IMR-90 (cell line): Measurements from ENCODE around the gene AQP6. TPM values are rescaled to one million over a fixed set of nuclear protein-coding genes. Genes with fewer than 3 reads are reported as not detected.
A peak's percentile ranks its signal among the peaks of the same experiment; 100 is the strongest.

Experiments
- ATAC-seq: fragments of 200-7000 bp; cut with Tn5 transposase; 2 replicates; pipeline ENCODE4 v1.9.1; 2020; ENCODE audit warnings: low read depth, mild to moderate bottlenecking, moderate library complexity
- BruUV-seq: library from RNA; stranded (reverse); fragments of 400-500 nt; replicated peaks from 2 replicates; lab custom pipeline; 2021; lab: Mats Ljungman, UMichigan
- CTCF ChIA-PET: fragments of 300-600 bp; formaldehyde crosslinking; extraction: SDS; loops from one replicate; lab custom pipeline; 2021; ENCODE audit warnings: antibody characterized with exemption; lab: Yijun Ruan, JAX
- POLR2A ChIA-PET: fragments of 300-600 bp; sonication (Branson Sonifier 250); formaldehyde crosslinking; loops from one replicate; lab custom pipeline; 2022; ENCODE audit warnings: antibody characterized with exemption; ENCODE audit not compliant: unreplicated experiment; lab: Charles Lee
- DNase-seq: peaks from one replicate; pipeline ENCODE4 v3.0.0; 2013
- H2AFZ ChIP-seq: replicated peaks from 2 replicates; pipeline ENCODE3; 2013; ENCODE audit warnings: low read length, mild to moderate bottlenecking; ENCODE audit not compliant: poor library complexity
- H2AK5ac ChIP-seq: 2 replicates; pipeline ENCODE4 v1.6.1; 2013; ENCODE audit warnings: low read depth, low read length, inconsistent platforms
- H2AK9ac ChIP-seq: replicated peaks from 2 replicates; pipeline ENCODE3; 2013; ENCODE audit warnings: mild to moderate bottlenecking, low read depth, low read length, moderate library complexity; ENCODE audit not compliant: poor library complexity
- H2BK120ac ChIP-seq: 2 replicates; pipeline ENCODE4 v1.6.1; 2013; ENCODE audit warnings: low read depth, low read length, inconsistent platforms
- H2BK15ac ChIP-seq: 3 replicates; pipeline ENCODE4 v1.6.1; 2013; ENCODE audit warnings: low read depth, low read length, inconsistent platforms
- H2BK20ac ChIP-seq: 2 replicates; pipeline ENCODE4 v1.6.1; 2013; ENCODE audit warnings: low read depth, mild to moderate bottlenecking, inconsistent platforms, low read length, moderate library complexity
- H2BK5ac ChIP-seq: 2 replicates; pipeline ENCODE4 v1.6.1; 2013; ENCODE audit warnings: mild to moderate bottlenecking, low read depth, low read length, inconsistent platforms; ENCODE audit not compliant: poor library complexity, severe bottlenecking
- H3K14ac ChIP-seq: replicated peaks from 2 replicates; pipeline ENCODE4 v1.6.1; 2013; ENCODE audit warnings: low read depth, low read length, inconsistent platforms
- H3K18ac ChIP-seq: 2 replicates; pipeline ENCODE4 v1.6.1; 2013; ENCODE audit warnings: low read depth, low read length, control low read depth
- H3K23ac ChIP-seq: 2 replicates; pipeline ENCODE4 v1.6.1; 2013; ENCODE audit warnings: low read depth, low read length, inconsistent platforms
- H3K27ac ChIP-seq: 2 replicates; pipeline ENCODE4 v1.5.1; 2013; ENCODE audit warnings: mild to moderate bottlenecking, control low read depth, low read length; ENCODE audit not compliant: insufficient read depth
- H3K27me3 ChIP-seq: 2 replicates; pipeline ENCODE4 v1.6.1; 2013; ENCODE audit warnings: low read length; ENCODE audit not compliant: control insufficient read depth, insufficient read depth
- H3K36me3 ChIP-seq: 2 replicates; pipeline ENCODE4 v1.6.1; 2013; ENCODE audit warnings: low read length, mixed read lengths; ENCODE audit not compliant: control insufficient read depth, insufficient read depth
- H3K4ac ChIP-seq: 2 replicates; pipeline ENCODE4 v1.6.1; 2013; ENCODE audit warnings: low read depth, low read length, inconsistent platforms
- H3K4me1 ChIP-seq: 2 replicates; pipeline ENCODE4 v1.6.1; 2013; ENCODE audit warnings: low read length, mixed read lengths; ENCODE audit not compliant: control insufficient read depth, insufficient read depth
- H3K4me2 ChIP-seq: 2 replicates; pipeline ENCODE4 v1.6.1; 2013; ENCODE audit warnings: low read depth, mild to moderate bottlenecking, control low read depth, low read length, moderate library complexity
- H3K4me3 ChIP-seq: 2 replicates; pipeline ENCODE4 v1.5.1; 2013; ENCODE audit warnings: low read depth, mild to moderate bottlenecking, control low read depth, low read length, moderate library complexity; ENCODE audit not compliant: insufficient read depth
- H3K56ac ChIP-seq: 2 replicates; pipeline ENCODE4 v1.6.1; 2013; ENCODE audit warnings: low read length, inconsistent platforms; ENCODE audit not compliant: insufficient read depth; ENCODE audit errors: extremely low read depth
- H3K79me1 ChIP-seq, 2 experiments: 2 replicates each; pipeline ENCODE4 v1.6.1; 2013; ENCODE audit warnings: low read length in 2 of 2, inconsistent platforms in 1 of 2, low read depth in 1 of 2
- H3K9ac ChIP-seq: 2 replicates; pipeline ENCODE4 v1.6.1; 2013; ENCODE audit warnings: low read depth, low read length, control low read depth
- H3K9me1 ChIP-seq: 2 replicates; pipeline ENCODE4 v1.6.1; 2013; ENCODE audit warnings: low read length, inconsistent platforms; ENCODE audit not compliant: insufficient read depth
- H3K9me3 ChIP-seq: 2 replicates; pipeline ENCODE4 v1.6.1; 2013; ENCODE audit warnings: low read length; ENCODE audit not compliant: control insufficient read depth, insufficient read depth
- H4K20me1 ChIP-seq: 2 replicates; pipeline ENCODE4 v1.6.1; 2013; ENCODE audit warnings: low read length, inconsistent platforms; ENCODE audit not compliant: insufficient read depth
- H4K5ac ChIP-seq: 2 replicates; pipeline ENCODE4 v1.6.1; 2013; ENCODE audit warnings: mild to moderate bottlenecking, low read depth, low read length, control low read depth
- H4K8ac ChIP-seq, 2 experiments: 2 replicates each; pipeline ENCODE4 v1.6.1; 2013; ENCODE audit warnings: low read depth in 2 of 2, low read length in 2 of 2, control low read depth in 1 of 2, inconsistent platforms in 1 of 2
- H4K91ac ChIP-seq: 2 replicates; pipeline ENCODE4 v1.6.1; 2013; ENCODE audit warnings: low read depth, low read length, inconsistent platforms; ENCODE audit not compliant: insufficient read depth
- BHLHE40 ChIP-seq: fragments of 150-350 bp; IDR thresholded peaks from 2 replicates; pipeline ENCODE4 v1.6.1; 2016; ENCODE audit warnings: mild to moderate bottlenecking, low read depth, low read length
- CEBPB ChIP-seq: IDR thresholded peaks from 2 replicates; pipeline ENCODE4 v1.6.1; 2012; ENCODE audit warnings: low read depth, low read length, improper control_type of control experiment
- MAFK ChIP-seq: IDR thresholded peaks from 2 replicates; pipeline ENCODE4 v1.6.1; 2012; ENCODE audit warnings: low read depth, low read length, improper control_type of control experiment
- POLR2A ChIP-seq: IDR thresholded peaks from 2 replicates; pipeline ENCODE4 v1.6.1; 2012; ENCODE audit warnings: mild to moderate bottlenecking, low read depth, low read length
- RAD21 ChIP-seq: IDR thresholded peaks from 2 replicates; pipeline ENCODE4 v1.6.1; 2012; ENCODE audit warnings: low read length, improper control_type of control experiment
- RFX5 ChIP-seq: IDR thresholded peaks from 2 replicates; pipeline ENCODE4 v1.8.0; 2012; ENCODE audit warnings: low read depth, mild to moderate bottlenecking, low read length, moderate library complexity
- WGBS, 2 experiments: methylation state at CpG; one replicate each; pipeline versions ENCODE4 v1.1.5 to v1.1.7; 2013; ENCODE audit warnings: missing lambda C conversion rate in 2 of 2; ENCODE audit not compliant: insufficient read length in 1 of 2; ENCODE audit errors: extremely low coverage in 2 of 2; 5-methylcytosine and 5-hydroxymethylcytosine counted together
- dilution Hi-C: fragments of 300-500 bp; cut with HindIII; formaldehyde crosslinking; loops from one replicate; pipeline ENCODE4 v1.14.3; 2018; ENCODE audit warnings: low sequenced_read_pairs; ENCODE audit not compliant: unreplicated experiment
- in situ Hi-C: fragments of 300-500 bp; cut with MboI; formaldehyde crosslinking; loops from 3 replicates; pipeline ENCODE4 v1.14.3; 2019; ENCODE audit warnings: low sequenced_read_pairs, inconsistent platforms, mixed read lengths
- intact Hi-C: fragments of 100-400 bp; cut with micrococcal nuclease; formaldehyde crosslinking; loops from 2 replicates; pipeline ENCODE4 v1.10.0; 2022
- polyA plus RNA-seq, 3 experiments: library from polyadenylated mRNA; depleted of rRNA; stranded (reverse); fragments of >200 nt; gene quantifications; 2 replicates each; pipeline ENCODE4 v1.2.3, GENCODE V29; 2012; ENCODE audit warnings: low replicate concordance in 1 of 3
- total RNA-seq: library from RNA; depleted of rRNA; stranded (reverse); fragments of >200 nt; gene quantifications from 2 replicates; pipeline ENCODE4 v1.2.3, GENCODE V29; 2012
- TF ChIP-seq, protein P1 (sequence below): fragments of 150-350 bp; IDR thresholded peaks from 2 replicates; pipeline ENCODE4 v1.6.1; 2017; ENCODE audit warnings: mild to moderate bottlenecking, antibody characterized with exemption, low read length, low read depth
- TF ChIP-seq, protein P2 (sequence below): fragments of 150-350 bp; IDR thresholded peaks from 2 replicates; pipeline ENCODE4 v1.6.1; 2016; ENCODE audit warnings: low read depth, mild to moderate bottlenecking, low read length, moderate library complexity, borderline replicate concordance

The AQP6 gene
- total and polyA plus RNA-seq, 2 of the 4 experiments (the other 2 are of a cell fraction), result not detected

GRCh38 chr12:50006754-50007442 lies 34.2 kb downstream of the AQP6 start:
- BruUV-seq, result no TSS peak
- Histone ChIP-seq H3K27ac (no peak overlapping the region), H3K9me1 (peaks cover 3% of the 10 kb centered on the region), H2AK5ac (no peak overlapping the region), H3K14ac (no peak overlapping the region; the same call in none of the 2 replicates), H3K9me3 (no peaks in the 10 kb centered on the region), H3K27me3 (no peaks in the 10 kb centered on the region), H3K56ac (no peak overlapping the region), H2AK9ac (no peak overlapping the region), H4K8ac (peak overlapping the region in 1 of 2 experiments; percentile 18; a peak in 1 of 4 replicates), H3K4me3 (no peak overlapping the region), H2AFZ (no peak overlapping the region), H3K4me2 (peak overlapping the region; percentile 39; the same call in 1 of the 2 replicates), H3K4ac (no peak overlapping the region), H4K91ac (no peak overlapping the region), H2BK20ac (no peak overlapping the region), H3K23ac (peak overlapping the region; percentile 49; the same call in 1 of the 2 replicates), H3K18ac (no peak overlapping the region; the same call in 1 of the 2 replicates), H4K20me1 (peaks cover 4% of the 10 kb centered on the region; the same call in 1 of the 2 replicates), H3K4me1 (peaks cover 5% of the 10 kb centered on the region), H4K5ac (peak overlapping the region; percentile 4; the same call in 1 of the 2 replicates), H2BK15ac (no peak overlapping the region), H3K36me3 (no peaks in the 10 kb centered on the region; the same call in 1 of the 2 replicates), H2BK5ac (no peak overlapping the region), H2BK120ac (no peak overlapping the region), H3K9ac (no peak overlapping the region), H3K79me1 (peaks cover 43 to 52% of the 10 kb centered on the region in 2 experiments)
- no CpG with 5 or more reads among the region's 1 CpG for WGBS, 2 experiments
- ChIA-PET POLR2A (no interaction called here), CTCF (interaction anchor here (0.7 to 2.1 kb wide), 3 partner anchors 40 to 64 kb away, joined by 3 to 7 read pairs (median 3); no protein-coding TSS in a partner anchor)
- intact Hi-C loops, result no loop called here
- peak; percentile 14; the same call in 1 of the 2 replicates for ATAC-seq
- in situ Hi-C loops, result no loop called here
- dilution Hi-C loops, result no loop called here
- DNase-seq, result peak; percentile 49
- TF ChIP-seq BHLHE40 (no peak), POLR2A (no peak), CEBPB (no peak), RAD21 (no peak), MAFK (no peak), RFX5 (no peak)
- TF ChIP-seq, protein P1, sequence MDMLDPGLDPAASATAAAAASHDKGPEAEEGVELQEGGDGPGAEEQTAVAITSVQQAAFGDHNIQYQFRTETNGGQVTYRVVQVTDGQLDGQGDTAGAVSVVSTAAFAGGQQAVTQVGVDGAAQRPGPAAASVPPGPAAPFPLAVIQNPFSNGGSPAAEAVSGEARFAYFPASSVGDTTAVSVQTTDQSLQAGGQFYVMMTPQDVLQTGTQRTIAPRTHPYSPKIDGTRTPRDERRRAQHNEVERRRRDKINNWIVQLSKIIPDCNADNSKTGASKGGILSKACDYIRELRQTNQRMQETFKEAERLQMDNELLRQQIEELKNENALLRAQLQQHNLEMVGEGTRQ, result no peak
- TF ChIP-seq, protein P2, sequence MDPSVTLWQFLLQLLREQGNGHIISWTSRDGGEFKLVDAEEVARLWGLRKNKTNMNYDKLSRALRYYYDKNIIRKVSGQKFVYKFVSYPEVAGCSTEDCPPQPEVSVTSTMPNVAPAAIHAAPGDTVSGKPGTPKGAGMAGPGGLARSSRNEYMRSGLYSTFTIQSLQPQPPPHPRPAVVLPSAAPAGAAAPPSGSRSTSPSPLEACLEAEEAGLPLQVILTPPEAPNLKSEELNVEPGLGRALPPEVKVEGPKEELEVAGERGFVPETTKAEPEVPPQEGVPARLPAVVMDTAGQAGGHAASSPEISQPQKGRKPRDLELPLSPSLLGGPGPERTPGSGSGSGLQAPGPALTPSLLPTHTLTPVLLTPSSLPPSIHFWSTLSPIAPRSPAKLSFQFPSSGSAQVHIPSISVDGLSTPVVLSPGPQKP, result no peak
